Inflammatory macrophage treated with lipopolysaccharide for 1 hour (primary cell): ENCODE results near the gene OSBPL2.

Experiments used
- DNase-seq, 2 donors: peaks; one replicate each; pipeline ENCODE4 v3.0.0-alpha.2; 2020 to 2022

OSBPL2 gene

GRCh38 chr20:62303340-62304226, 65.3 kb downstream of the OSBPL2 start:
- DNase-seq: peak in 1 of 2 donors; percentile 12

- no peak for DNase-seq
Observed at GRCh38 chr20:62304331-62305148, 66.2 kb downstream of the OSBPL2 start.

- DNase-seq: no peak
Observed at GRCh38 chr20:62305149-62305764, 66.9 kb downstream of the OSBPL2 start.

GRCh38 chr20:62305765-62306413, 67.6 kb downstream of the OSBPL2 start:
- DNase-seq: no peak

GRCh38 chr20:62306414-62307187, 68.3 kb downstream of the OSBPL2 start:
- no peak for DNase-seq

GRCh38 chr20:62307226-62308101, 69.1 kb downstream of the OSBPL2 start:
- no peak for DNase-seq

GRCh38 chr20:62308102-62308822, 69.9 kb downstream of the OSBPL2 start:
- DNase-seq: no peak

GRCh38 chr20:62309198-62309944, 71.0 kb downstream of the OSBPL2 start:
- no peak for DNase-seq

GRCh38 chr20:62309947-62310756, 71.8 kb downstream of the OSBPL2 start:
- no peak for DNase-seq

GRCh38 chr20:62310757-62311121, 72.4 kb downstream of the OSBPL2 start:
- no peak for DNase-seq

GRCh38 chr20:62311150-62311549, 72.8 kb downstream of the OSBPL2 start:
- DNase-seq: no peak

GRCh38 chr20:62311832-62312661, 73.7 kb downstream of the OSBPL2 start:
- no peak for DNase-seq

- DNase-seq: no peak
Observed at GRCh38 chr20:62312662-62312977, 74.3 kb downstream of the OSBPL2 start.

GRCh38 chr20:62313021-62313420, 74.7 kb downstream of the OSBPL2 start:
- DNase-seq: no peak

- no peak for DNase-seq
Observed at GRCh38 chr20:62313460-62314338, 75.4 kb downstream of the OSBPL2 start.

GRCh38 chr20:62314339-62314638, 76.0 kb downstream of the OSBPL2 start:
- DNase-seq: no peak

GRCh38 chr20:62314711-62315302, 76.5 kb downstream of the OSBPL2 start:
- DNase-seq: no peak
